GM19397 (cell line): ENCODE measurements around the gene HYCC1.
"Not testable (repeated sequence)": the region's sequence is repeated elsewhere in the genome, so short reads cannot be mapped to it uniquely, and the experiment has no call there.

ENCODE experiments used
- ATAC-seq: cut with Tn5 transposase; IDR thresholded peaks from one replicate; pipeline ENCODE4 v1.9.1; 2021; ENCODE audit warnings: mild to moderate bottlenecking, moderate library complexity; ENCODE audit not compliant: unreplicated experiment

The HYCC1 gene

DNA sequence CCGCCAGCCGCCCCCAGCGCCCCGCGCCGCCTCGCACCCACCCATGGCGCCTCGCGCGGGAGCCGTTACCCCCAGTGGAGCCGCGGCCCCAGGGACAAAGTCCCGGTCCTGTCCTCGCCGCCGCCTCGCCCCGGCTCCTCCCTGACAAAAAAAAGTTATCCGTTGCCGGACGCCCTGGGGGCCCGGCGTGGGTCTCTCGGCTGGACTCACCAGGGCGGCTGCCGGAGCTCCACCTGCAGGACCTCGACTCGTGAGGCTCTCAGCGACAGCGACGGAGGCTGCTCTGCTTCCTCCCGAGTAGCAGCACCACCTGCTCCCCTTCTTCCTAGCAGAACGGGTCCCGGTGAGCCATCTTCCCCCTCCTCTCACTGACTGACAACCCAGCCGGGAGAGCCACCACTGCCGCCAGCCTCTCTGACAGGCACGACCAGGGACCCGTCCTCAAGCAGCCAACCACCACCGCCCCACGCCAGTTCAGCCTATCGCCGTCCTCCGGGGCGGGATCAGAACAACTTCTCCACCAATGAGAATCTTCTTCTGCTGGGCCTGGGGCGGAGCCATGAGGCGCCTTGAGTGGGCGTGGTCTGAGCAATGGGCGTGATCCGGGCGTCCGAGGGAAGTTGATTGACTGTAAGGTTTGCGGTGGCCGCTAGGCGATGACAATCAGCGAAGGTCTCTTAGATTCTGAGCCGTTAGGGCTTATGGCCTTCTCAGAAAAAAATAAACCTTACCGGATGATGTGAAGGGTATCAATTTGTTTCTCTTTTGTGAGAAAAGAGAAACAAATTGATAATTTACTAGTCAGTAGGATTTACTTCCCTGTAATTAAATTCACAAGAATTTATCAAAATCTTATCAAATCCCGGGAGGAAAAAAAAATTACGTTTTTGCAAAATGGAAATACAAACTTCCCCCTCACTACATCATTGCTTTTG lies at the start of gene HYCC1:
Gene HYCC1, minus strand, starts transcription at position 416 of the 935 bp plus-strand sequence. CDS start 23,019 bp downstream, outside the sequence.
- peak; percentile 94 for ATAC-seq

DNA sequence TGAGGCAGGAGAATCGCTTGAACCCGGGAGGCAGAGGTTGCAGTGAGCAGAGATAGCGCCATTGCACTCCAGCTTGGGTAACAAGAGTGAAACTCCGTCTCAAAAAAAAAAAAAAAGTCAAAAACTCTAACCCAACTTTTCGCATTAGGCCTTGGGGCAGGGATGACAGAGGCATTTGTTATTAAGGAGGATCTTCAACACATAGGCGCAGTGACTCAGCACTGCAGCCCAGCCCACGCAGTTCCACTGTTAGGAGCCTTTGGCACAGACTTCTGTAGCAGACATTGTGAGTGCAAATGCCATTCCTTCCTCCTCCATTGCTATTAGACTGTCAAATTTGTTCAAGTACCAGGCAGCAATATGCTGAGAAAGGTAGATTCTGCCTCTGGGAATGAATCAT lies 48.5 kb upstream of the HYCC1 start:
- no peak for ATAC-seq

DNA sequence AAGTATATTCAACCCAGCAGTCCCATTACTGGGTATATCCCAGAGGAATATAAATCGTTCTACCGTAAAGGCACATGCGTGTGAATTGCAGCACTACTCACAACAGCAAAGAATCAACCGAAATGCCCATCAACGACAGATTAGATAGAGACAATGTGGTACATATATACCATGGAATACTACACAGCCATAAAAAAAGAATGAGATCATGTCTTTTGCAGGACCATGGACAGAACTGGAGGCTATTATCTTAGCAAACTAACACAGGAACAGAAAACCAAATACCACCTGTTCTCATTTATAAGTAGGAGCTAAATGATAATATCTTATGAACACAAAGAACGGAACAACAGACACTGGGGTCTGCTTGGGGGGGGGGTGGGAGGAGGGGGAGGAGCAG lies 47.4 kb upstream of the HYCC1 start:
- ATAC-seq: no peak

DNA sequence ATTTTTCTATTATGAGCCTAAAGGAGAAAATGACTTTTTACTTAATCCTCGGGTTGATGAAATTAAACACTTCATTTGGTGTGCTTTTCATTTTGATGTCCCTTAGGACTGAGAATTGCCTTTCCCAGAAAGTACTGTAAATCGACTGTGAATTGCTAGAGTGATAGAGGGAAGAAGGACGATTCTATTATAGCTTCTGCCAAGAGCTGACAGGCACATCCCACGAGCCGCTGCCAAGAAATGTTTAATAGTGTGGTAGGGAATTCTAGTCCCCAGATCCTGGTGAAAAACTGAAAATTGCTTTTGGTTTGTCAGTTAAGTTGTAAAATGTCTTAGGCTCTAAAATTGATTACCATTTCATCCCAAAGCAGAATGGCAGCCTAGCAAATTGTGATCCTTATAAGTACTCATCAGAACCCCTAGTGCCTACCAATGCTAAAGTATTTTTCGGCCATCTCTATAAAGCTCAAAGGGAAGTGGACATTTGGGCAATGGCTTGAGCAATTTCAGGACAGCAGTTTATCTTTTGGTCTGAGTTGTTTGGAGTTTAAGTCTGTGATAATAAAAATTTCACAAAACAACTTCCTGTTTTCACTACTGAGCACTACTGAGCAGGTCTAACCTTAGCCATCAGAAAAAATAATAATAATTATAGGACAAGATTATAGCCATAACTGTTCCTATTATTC lies 44.6 kb upstream of the HYCC1 start:
- ATAC-seq: no peak

DNA sequence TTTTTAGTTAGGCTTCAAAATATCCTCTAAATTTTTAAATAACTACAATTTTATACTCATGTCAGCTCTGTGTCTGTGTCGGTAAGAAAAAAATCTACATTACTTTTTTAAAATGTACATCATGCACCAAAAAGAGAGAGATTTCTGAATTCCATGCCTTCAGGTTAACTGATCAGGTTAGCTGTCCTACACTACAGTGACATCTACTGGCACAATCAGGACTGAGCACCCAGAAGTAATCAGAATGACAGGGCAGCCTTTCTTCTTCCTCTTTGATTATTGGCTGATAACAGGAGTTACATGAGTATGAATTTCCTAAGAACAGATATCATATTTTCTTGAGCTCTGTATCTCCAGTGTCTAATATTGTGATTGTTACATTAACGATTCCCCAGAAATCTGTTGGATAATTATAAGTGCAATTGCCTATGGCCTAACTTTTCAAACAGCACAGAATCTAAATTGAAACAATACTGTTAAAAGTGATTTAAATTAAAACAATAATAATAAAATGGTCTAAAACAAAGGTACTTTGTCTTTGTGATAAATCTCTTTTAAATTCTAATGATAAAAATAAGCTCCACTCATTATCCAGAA lies 41.8 kb upstream of the HYCC1 start:
- ATAC-seq: peak; percentile 63

DNA sequence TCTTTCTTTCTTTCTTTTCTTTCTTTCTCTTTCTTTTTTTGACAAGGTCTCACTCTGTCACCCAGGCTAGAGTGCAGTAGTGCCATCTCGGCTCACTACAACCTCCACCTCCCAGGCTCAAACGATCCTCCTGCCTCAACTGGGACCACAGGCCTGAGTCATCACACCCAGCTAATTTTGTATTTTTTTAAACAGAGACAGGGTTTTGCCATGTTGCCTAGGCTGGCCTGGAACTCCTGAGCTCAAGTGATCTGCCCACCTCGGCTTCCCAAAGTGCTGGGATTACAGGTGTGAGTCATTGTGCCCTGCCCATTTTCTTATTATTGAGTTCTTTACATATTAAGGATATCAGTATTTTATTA lies 37.2 kb upstream of the HYCC1 start:
- ATAC-seq: not testable (repeated sequence)

DNA sequence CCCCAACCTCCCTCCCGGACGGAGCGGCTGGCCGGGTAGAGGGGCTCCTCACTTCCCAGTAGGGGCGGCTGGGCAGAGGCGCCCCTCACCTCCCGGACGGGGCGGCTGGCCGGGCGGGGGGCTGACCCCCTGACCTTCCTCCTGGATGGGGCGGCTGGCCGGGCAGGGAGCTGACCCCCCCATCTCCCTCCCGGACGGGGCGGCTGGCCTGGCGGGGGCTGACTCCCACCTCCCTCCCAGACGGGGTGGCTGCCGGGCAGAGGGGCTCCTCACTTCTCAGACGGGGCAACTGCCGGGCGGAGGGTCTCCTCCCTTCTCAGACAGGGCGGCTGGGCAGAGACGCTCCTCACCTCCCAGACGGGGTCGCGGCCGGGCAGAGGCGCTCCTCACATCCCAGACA lies 32.4 kb upstream of the HYCC1 start:
- not testable (repeated sequence) for ATAC-seq

DNA sequence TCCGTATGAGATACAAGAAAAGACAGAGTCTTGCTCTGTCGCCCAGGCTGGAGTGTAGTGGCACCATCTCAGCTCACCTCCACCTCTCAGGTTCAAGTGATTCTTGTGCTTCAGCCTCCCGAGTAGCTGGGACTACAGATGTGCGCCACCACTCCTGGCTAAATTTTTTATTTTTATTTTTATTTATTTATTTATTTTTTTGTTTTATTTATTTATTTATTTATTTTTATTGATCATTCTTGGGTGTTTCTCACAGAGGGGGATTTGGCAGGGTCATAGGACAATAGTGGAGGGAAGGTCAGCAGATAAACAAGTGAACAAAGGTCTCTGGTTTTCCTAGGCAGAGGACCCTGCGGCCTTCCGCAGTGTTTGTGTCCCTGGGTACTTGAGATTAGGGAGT lies 31.2 kb upstream of the HYCC1 start:
- ATAC-seq: not testable (repeated sequence)

DNA sequence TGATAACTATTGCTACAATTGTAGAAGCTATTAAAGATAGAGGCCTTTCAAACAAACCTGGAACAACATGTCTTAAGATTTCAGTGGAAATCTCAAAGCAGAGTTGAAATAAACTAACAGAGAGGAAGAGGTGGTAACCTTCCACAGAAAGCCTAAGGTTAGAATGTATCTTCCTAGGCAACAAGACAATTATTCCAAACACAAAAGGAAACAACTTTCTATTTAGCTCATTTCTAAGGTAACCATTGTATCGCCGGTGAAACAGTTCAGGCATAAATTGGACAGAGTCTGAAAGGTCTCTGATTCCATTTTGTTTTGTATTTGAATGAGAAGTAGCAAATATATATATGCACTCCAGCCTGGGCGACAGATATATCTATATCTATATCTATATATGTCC lies 30.7 kb upstream of the HYCC1 start:
- ATAC-seq: no peak

DNA sequence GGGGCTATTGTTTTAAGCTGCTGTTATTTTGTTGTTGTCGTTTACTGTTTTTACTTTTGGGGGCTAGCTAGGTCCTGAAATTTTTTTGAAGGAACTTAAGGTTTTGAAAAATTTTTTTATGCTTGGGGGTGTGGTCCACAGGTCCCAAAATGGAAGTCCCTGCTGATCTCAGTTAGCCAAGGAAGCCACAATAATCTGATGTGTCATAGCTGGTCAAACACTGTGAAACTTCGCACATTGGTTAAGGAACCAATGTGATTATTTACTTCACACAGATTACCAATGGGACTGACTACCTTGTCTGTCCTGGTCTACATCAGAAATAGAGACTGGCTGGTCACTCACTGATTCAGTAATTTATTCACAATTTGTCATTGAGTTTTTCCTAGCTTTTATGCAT lies 29.5 kb upstream of the HYCC1 start:
- no peak for ATAC-seq

DNA sequence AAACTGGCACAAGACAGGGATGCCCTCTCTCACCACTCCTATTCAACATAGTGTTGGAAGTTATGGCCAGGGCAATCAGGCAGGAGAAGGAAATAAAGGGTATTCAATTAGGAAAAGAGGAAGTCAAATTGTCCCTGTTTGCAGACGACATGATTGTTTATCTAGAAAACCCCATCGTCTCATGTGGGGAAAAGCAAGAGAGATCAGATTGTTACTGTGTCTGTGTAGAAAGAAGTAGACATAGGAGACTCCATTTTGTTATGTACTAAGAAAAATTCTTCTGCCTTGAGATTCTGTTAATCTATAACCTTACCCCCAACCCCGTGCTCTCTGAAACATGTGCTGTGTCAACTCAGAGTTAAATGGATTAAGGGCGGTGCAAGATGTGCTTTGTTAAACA lies 25.7 kb upstream of the HYCC1 start:
- ATAC-seq: not testable (repeated sequence)

DNA sequence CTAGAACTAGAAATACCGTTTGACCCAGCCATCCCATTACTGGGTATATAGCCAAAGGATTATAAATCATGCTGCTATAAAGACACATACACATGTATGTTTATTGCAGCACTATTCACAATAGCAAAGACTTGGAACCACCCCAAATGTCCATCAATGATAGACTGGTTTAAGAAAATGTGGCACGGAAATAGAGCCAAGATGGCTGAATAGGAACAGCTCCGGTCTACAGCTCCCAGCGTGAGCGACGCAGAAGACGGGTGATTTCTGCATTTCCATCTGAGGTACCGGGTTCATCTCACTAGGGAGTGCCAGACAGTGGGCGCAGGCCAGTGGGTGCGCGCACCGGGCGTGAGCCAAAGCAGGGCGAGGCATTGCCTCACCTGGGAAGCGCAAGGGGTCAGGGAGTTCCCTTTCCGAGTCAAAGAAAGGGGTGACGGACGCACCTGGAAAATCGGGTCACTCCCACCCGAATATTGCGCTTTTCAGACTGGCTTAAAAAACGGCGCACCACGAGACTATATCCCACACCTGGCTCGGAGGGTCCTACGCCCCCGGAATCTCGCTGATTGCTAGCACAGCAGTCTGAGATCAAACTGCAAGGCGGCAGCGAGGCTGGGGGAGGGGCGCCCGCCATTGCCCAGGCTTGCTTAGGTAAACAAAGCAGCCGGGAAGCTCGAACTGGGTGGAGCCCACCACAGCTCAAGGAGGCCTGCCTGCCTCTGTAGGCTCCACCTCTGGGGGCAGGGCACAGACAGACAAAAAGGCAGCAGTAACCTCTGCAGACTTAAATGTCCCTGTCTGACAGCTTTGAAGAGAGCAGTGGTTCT lies 21.8 kb upstream of the HYCC1 start:
- ATAC-seq: not testable (repeated sequence)

DNA sequence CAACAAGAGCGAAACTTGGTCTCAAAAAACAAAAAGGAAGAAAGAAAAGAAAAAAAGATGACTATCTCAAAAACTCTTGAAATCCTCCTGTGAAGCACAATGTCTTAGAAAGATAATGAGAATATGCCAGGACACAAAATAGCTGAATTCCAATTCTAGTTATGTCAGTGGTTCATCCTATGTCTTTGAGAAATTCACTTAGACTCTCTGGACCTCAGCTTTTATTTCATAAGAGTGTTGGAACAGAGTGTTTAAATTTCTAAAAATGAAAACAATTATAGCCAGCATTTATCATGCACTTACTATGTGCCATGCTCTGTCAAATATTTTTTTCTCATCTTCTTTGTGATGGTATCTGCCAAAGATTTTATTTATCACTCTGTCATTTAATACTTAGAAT lies 13.3 kb upstream of the HYCC1 start:
- ATAC-seq: no peak

DNA sequence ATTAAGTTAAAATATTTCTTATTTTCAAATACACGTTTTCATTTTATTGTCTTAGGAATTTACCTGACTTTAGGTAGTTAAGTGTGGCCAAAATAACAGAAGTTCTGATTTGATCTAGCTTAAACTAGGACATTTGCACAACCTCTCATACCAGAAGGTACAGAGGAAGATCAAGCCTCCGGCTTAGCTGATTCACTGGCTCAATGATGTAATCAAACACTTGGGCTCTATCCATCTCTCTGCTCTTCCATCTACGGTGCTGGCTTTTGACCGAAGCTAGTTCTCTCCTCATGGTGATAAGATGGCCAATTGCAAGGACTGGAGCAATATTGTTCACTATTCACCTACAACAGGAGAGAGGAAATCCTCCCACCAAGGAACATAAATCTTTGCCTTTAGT lies 12.2 kb upstream of the HYCC1 start:
- ATAC-seq: no peak

DNA sequence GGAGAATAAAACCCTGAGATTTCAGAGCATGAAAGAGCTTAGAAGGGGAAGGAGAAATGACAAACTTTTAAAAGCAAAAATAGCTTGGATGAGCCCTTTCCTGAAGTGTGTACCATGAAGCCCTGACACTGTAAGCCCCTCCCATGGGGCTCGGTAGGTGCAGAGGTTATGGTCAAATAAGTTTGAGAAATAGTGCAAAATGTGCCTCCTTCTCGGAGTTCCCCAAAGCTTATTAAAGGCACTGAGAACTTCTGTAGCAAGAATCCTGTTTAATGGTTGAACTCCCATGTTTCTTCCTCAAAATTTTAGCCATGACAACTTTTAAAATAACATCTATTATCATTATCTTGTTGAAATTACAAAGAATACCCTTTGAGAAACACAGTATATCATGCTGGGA lies 10.5 kb upstream of the HYCC1 start:
- ATAC-seq: no peak

DNA sequence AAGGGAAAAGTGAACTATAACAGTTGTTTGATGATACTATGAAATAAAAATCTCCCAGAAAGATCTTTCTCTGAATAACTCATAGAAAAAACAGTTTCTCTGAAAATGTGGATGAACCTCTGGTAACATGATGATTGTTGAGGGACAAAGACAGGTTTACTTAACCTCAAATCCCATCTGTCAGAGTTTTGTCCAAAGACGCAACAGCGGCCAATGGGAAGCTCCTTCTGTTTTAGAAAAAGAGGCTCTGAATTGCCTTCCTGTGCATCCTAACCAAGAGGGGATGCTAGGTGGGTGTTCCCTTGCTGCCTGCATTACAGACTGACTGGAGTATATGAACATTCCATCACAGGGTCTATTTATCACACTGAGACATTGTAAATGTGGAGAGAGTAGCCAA lies 8.9 kb upstream of the HYCC1 start:
- no peak for ATAC-seq

DNA sequence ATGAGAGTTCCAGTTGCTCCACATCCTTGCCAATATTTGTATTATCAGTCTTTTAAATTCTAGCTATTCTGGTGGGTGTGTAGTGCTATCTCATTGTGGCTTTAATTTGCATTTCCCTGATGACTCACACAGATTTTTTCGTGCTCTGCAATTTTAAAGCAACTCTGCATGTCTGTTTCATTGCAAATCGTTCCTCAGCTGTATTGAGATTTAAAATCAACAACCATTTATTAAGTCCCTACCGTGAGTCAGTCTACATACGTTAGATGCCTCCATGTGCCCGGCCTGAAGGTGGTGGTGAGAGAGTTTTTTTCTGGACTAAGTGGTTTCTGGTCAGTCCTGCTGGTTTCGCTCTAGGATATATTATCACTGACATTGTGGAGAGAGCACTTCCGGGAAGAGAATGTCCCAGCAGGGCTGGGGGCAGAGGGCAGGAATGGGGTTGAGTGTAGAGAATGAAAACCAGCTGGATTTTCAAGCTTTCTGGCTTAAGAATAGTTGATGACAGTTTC lies 8.4 kb upstream of the HYCC1 start:
- no peak for ATAC-seq

DNA sequence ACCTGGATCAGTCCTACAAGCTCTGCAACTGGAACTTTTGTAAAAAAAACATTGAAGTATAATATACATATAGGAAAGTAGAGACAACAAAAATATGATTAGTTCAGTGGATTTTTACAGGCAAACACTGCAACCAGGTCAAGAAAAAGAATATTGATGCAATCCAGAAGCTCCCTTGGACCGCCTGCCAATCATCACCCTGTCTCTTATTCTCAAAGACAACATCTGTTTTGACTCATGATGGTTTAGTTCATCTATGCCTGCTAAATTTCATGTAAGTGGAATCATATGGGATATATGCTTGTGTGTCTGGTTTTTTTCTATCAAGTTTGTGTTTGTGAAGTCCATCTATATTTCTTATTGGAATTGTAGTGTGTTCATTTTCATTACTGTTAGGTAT lies 7.7 kb upstream of the HYCC1 start:
- ATAC-seq: no peak

DNA sequence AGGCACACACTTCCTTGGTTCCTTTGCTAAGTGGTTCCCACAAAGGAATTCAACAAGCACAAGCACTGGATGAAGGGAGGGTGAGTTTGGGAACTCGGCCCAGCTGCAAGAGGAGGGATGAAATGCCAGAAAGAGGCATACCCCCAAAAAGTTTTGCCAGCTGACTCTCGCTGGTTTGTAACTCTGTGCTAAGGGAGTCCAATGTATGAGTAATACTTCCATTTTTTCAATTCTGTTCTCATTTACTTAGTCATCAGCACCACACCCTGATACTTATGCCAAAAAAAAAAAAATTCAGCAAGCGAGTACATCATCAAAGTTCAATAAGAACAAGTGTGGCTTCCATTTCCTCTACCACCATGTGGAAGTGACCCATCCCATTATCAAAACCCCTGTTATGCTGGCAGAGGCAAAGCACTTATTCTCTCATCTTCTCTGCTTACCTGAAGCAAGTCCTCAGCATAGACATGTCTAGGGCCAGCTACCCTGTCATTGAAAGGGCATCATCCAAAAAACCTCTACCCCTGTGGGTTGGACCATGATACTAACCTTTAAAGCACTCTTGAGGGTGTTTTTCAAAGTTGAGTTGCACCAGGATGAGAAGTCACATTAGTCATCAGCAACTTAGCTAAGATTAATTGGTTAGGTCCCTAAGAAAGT lies 6.9 kb upstream of the HYCC1 start:
- no peak for ATAC-seq

DNA sequence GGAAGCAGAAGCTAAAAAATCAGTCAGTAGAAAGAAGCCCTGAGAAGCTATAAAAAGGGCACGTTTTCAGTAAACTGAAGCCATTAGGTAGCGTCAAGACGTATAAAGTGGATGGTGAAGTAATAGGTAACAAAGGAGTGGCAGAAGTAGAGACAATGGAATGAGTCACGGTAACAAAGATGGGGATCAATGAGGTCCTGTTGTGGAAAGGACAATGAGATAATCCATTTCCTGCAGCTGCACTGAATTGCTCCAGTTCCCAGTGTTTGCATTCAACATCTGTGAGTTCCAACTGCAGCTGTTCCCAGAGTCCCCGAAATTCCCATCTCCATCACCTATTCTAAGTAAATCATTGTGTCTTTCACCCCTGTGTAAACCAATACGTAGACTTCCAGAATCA lies 4.8 kb upstream of the HYCC1 start:
- ATAC-seq: no peak
